OCI-LY3 (cell line): ENCODE results near the gene EPSTI1.

Experiments
- H2AFZ ChIP-seq: fragments of 200-600, 300-600 bp; shearing (Covaris generic); 2 replicates; pipeline ENCODE4 v1.6.0; 2014; ENCODE audit warnings: antibody characterized with exemption, low read depth, low read length
- H3K27ac ChIP-seq: fragments of 200-600, 300-600 bp; sonication (generic); 2 replicates; pipeline ENCODE4 v1.5.1; 2014; ENCODE audit warnings: mild to moderate bottlenecking, low read length, moderate library complexity, mixed read lengths
- H3K27me3 ChIP-seq: fragments of 200-600, 300-600 bp; sonication (generic); 2 replicates; pipeline ENCODE4 v1.6.1; 2014; ENCODE audit warnings: low read depth, low read length, mixed read lengths
- H3K36me3 ChIP-seq: fragments of 200-600, 300-600 bp; sonication (generic); replicated peaks from 2 replicates; pipeline ENCODE3; 2014; ENCODE audit warnings: low read depth, low read length, mixed read lengths
- H3K4me1 ChIP-seq: fragments of 300-600, 200-600 bp; sonication (generic); 2 replicates; pipeline ENCODE4 v1.6.1; 2014; ENCODE audit warnings: low read length, mixed read lengths
- H3K4me2 ChIP-seq: fragments of 200-600, 300-600 bp; sonication (generic); 2 replicates; pipeline ENCODE4 v1.6.1; 2014; ENCODE audit warnings: low read length, mixed read lengths
- H3K4me3 ChIP-seq: fragments of 300-600, 200-600 bp; sonication (generic); 2 replicates; pipeline ENCODE4 v1.5.1; 2014; ENCODE audit warnings: antibody characterized with exemption, mild to moderate bottlenecking, low read length, moderate library complexity
- H3K79me2 ChIP-seq: fragments of 300-600, 200-600 bp; shearing (Covaris generic); 2 replicates; pipeline ENCODE4 v1.6.1; 2014; ENCODE audit warnings: mild to moderate bottlenecking, low read length, mixed read lengths
- H3K9ac ChIP-seq: fragments of 300-600, 200-600 bp; shearing (Covaris generic); 2 replicates; pipeline ENCODE4 v1.6.0; 2014; ENCODE audit warnings: mild to moderate bottlenecking, low read length, moderate library complexity
- H3K9me3 ChIP-seq: fragments of 200-600, 300-600 bp; shearing (Covaris generic); 2 replicates; pipeline ENCODE4 v1.6.1; 2014; ENCODE audit warnings: low read length, mixed read lengths; ENCODE audit not compliant: insufficient read depth
- H4K20me1 ChIP-seq: fragments of 200-600, 300-600 bp; sonication (generic); 2 replicates; pipeline ENCODE4 v1.6.1; 2016; ENCODE audit warnings: low read length, mixed read lengths; ENCODE audit not compliant: insufficient read depth
- EZH2phosphoT487 ChIP-seq: fragments of 200-600 bp; shearing (Covaris generic); IDR thresholded peaks from 2 replicates; pipeline ENCODE4 v1.6.1; 2018; ENCODE audit warnings: antibody characterized with exemption, mixed run types, low read depth
- TF ChIP-seq, protein P1 (sequence below): fragments of 200-600, 300-600 bp; sonication (generic); IDR thresholded peaks from 2 replicates; pipeline ENCODE4 v1.5.1; 2014; ENCODE audit warnings: antibody characterized with exemption, low read length, low read depth

Gene EPSTI1

DNA sequence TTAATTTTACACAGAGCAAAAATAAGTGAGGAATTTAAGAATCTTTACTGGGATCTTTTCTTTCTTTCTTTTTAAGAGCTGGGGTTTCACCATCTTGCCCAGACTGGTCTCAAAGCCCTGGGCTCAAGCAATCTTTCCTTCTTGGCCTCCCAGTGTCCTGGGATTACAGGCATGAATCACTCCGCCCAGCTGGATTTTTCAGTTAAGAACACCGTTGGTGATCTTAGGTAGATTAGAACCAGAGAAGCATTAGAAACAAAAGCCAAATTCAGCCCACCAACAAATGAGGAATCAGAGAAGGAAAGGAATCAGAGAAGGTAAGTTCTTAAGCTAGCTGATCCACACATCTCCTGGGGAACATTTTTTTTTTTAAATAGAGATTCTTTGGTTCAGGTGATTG is 34.2 kb downstream of the EPSTI1 start:
- Histone ChIP-seq H3K79me2 (no peaks in the 10 kb centered on the region), H4K20me1 (no peaks in the 10 kb centered on the region), H3K27me3 (no peaks in the 10 kb centered on the region), H3K9me3 (no peaks in the 10 kb centered on the region), H3K4me1 (no peaks in the 10 kb centered on the region), H3K27ac (no peak overlapping the region), H2AFZ (no peak overlapping the region), H3K4me3 (no peak overlapping the region), H3K36me3 (no peaks in the 10 kb centered on the region), H3K9ac (no peak overlapping the region), H3K4me2 (no peak overlapping the region)
- TF ChIP-seq, protein P1, sequence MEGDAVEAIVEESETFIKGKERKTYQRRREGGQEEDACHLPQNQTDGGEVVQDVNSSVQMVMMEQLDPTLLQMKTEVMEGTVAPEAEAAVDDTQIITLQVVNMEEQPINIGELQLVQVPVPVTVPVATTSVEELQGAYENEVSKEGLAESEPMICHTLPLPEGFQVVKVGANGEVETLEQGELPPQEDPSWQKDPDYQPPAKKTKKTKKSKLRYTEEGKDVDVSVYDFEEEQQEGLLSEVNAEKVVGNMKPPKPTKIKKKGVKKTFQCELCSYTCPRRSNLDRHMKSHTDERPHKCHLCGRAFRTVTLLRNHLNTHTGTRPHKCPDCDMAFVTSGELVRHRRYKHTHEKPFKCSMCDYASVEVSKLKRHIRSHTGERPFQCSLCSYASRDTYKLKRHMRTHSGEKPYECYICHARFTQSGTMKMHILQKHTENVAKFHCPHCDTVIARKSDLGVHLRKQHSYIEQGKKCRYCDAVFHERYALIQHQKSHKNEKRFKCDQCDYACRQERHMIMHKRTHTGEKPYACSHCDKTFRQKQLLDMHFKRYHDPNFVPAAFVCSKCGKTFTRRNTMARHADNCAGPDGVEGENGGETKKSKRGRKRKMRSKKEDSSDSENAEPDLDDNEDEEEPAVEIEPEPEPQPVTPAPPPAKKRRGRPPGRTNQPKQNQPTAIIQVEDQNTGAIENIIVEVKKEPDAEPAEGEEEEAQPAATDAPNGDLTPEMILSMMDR: no peak
- TF ChIP-seq EZH2phosphoT487: no peak

DNA sequence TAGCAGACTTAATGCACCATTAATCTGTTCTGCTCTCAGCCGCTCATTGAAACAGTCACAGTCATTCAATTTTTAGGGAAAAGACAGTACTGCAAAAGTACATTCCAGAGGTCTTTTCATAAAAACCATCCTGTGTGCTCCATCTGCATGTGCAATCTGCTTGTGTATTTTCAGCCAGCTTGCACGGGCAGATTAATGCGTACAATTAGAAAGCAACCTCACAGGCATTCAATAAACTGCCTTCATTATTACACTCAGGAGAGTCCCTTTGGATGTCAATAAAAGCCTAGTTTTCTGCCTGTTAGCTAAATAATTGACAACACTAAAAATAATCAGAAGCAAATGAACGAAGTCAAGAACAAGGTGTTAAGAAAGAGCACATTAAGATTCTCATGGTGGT is 41.9 kb downstream of the EPSTI1 start:
- H3K36me3 ChIP-seq: no peaks in the 10 kb centered on the region
- no peaks in the 10 kb centered on the region for H3K79me2 ChIP-seq
- H3K4me2 ChIP-seq: no peak overlapping the region
- no peak overlapping the region for H3K27ac ChIP-seq
- no peak overlapping the region for H3K9ac ChIP-seq
- no peaks in the 10 kb centered on the region for H3K27me3 ChIP-seq
- H2AFZ ChIP-seq: no peak overlapping the region
- no peak for TF ChIP-seq EZH2phosphoT487
- TF ChIP-seq, protein P1: no peak
- H4K20me1 ChIP-seq: no peaks in the 10 kb centered on the region
- no peaks in the 10 kb centered on the region for H3K4me1 ChIP-seq
- H3K9me3 ChIP-seq: no peaks in the 10 kb centered on the region
- H3K4me3 ChIP-seq: no peak overlapping the region

DNA sequence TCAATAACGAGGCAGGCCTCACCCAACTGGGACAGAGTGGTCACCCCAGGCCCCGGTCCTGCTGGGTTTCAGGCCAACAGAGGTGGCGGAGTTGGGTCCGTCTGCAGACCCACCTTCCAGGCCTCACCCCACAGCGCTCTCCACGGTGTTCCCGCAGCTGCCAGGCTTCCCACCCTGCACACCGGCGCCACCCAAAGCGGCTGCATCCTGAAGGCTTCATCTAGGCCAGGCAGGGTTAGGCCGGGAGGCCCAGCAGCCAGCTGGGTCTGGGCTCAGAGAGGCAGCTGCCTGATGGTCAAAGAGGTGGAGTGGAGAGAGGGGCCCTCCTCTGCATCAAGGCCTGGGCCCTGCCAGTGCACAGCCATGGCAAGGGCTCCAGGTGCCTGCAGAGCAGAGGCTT is 44.1 kb downstream of the EPSTI1 start:
- Histone ChIP-seq H3K27me3 (no peaks in the 10 kb centered on the region), H3K4me1 (no peaks in the 10 kb centered on the region), H4K20me1 (no peaks in the 10 kb centered on the region), H3K79me2 (no peaks in the 10 kb centered on the region), H3K4me3 (no peak overlapping the region), H3K9ac (no peak overlapping the region), H3K4me2 (no peak overlapping the region), H2AFZ (no peak overlapping the region), H3K27ac (no peak overlapping the region), H3K9me3 (no peaks in the 10 kb centered on the region), H3K36me3 (no peaks in the 10 kb centered on the region)
- TF ChIP-seq EZH2phosphoT487: no peak
- TF ChIP-seq, protein P1: no peak

DNA sequence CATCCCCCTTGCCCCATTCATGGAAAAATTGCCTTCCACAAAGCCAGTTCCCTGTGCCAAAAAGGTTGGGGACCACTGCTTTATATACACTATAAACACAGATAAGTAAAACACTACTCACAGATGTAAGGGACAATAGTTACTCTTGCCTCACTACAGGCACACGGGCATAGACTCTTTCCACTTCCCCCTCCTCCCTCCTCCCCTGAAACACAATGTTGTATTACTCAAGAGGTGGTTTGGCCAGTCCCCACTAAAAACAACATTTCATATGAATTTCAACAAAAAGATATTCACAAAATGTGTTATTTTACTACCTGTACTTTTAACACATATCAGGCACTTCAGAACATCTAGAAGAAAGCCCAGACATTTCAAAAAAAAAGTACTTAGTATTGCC is 45.1 kb downstream of the EPSTI1 start:
- no peak overlapping the region for H3K27ac ChIP-seq
- no peaks in the 10 kb centered on the region for H4K20me1 ChIP-seq
- no peaks in the 10 kb centered on the region for H3K9me3 ChIP-seq
- no peaks in the 10 kb centered on the region for H3K27me3 ChIP-seq
- TF ChIP-seq EZH2phosphoT487: no peak
- TF ChIP-seq, protein P1: no peak
- H3K4me3 ChIP-seq: no peak overlapping the region
- H3K4me1 ChIP-seq: no peaks in the 10 kb centered on the region
- H3K9ac ChIP-seq: no peak overlapping the region
- no peaks in the 10 kb centered on the region for H3K36me3 ChIP-seq
- no peak overlapping the region for H3K4me2 ChIP-seq
- no peaks in the 10 kb centered on the region for H3K79me2 ChIP-seq
- H2AFZ ChIP-seq: no peak overlapping the region
